ENCODE measurements around the gene BTBD9.

The BTBD9 gene

DNA sequence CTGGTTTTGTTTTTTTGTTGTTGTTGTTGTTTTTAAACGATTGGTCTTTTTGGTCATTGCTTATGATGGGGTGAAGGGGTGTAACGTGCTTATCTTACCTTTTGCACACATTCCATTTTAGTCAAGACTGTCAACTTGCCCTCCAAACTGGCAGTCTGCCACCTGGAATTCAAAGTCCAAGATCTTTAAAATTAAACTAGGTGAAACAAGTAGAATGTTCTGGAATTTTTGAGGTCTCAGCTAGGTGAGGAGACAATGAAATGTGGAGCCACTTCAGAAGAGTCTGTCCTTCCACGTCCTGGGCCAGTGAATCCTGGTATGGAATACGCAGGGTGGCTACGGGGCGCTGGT is 475.6 kb downstream of the BTBD9 start:
- no peak for TF ChIP-seq ZNF8 (CRISPR knock-in tag; IDR thresholded peaks at IDR 0.05)
- no peak for TF ChIP-seq RARB (CRISPR knock-in tag; IDR thresholded peaks at IDR 0.05)
- no peak for TF ChIP-seq ISL1 (CRISPR knock-in tag; IDR thresholded peaks at IDR 0.05)
- no peak for ATAC-seq

DNA sequence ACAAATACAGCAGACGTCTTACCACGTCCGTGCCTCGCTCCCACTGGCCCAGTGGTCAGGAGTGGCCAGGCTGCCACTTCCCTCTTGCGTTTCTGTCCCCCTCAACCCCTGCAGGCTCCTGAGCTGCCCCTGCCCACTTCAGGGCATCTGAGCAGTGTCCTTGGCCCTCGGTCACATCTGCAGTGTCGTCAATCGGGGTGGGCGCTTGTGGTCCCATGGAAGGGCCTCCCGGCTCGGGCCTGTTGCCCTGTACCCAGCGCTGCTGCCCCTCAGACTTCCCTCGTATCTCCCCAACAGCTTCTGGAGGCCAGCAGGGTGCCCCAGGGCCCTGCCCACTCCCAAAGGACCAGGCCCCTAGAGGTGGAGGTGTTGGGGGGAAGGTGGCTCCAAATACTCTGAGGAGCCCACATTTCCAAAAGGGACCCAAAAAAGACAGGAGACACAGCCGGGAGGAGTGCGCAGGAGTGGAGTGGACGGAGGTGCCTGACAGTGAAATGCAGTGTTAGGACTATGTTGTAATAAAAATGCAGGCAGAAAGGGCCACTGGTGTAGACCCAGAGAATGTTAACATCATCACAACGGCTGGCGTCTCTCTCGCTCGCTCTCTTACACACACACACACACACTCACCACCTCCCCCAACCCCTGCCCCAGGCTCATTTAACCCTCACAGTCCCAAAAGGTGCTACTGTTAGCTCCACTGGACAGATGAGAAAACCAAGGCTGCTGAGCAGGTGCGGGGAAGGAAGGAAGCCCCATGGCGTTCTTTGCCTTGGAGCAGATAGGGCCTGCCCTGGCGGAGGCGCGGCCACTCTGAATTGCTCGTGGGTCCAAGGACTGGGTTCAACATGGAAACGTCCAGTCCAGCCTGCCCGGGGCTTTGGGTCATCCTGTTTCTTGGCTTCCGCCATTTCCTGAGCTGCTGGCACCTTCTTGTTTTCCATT is 476.3 kb downstream of the BTBD9 start:
- no peak for ATAC-seq
- TF ChIP-seq BACH2 (CRISPR knock-in tag; IDR thresholded peaks at IDR 0.05; ENCODE audit: borderline replicate concordance): no peak
- no peak for TF ChIP-seq RARB (CRISPR knock-in tag; IDR thresholded peaks at IDR 0.05)
- no peak for TF ChIP-seq TCF4 (CRISPR knock-in tag; IDR thresholded peaks at IDR 0.05; ENCODE audit: borderline replicate concordance)
- TF ChIP-seq ZFP30 (CRISPR knock-in tag; IDR thresholded peaks at IDR 0.05): no peak
- no peak for TF ChIP-seq ZC3H10 (CRISPR knock-in tag; IDR thresholded peaks at IDR 0.05)

DNA sequence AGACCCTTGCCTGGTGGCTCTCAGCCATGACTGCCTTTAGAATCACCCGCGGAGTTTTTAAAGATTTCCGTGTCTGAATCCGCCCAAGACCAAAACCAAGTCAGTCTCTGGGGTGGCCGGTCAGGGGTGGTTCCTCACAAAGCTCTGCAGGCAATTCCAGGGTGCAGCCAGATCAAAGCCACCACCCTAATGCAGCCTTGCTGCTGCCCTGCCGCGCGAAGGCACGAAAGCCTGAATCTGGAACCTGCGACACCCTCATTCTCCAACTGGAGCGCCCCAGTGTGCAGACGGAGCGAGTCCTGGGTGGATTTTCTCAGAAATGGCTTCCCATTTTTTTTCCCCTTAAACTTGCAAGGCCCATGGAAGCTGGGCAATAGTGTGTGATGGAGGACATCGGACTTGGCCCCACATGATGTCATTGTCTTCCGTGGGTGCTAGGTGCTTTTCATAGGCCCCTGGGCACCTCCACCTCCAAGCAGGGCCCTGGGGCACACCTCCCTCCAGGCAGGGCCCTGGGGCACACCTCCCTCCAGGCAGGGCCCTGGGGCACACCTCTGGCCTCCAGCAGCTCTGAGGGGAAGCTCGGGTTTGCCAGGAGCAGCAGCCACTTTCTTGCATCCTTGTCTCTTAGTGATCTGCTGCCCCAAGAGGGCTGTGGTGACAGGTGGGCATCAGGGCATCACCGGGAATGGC is 477.1 kb downstream of the BTBD9 start:
- no peak for ATAC-seq
- TF ChIP-seq ISL1 (CRISPR knock-in tag; IDR thresholded peaks at IDR 0.05): no peak
- TF ChIP-seq, protein P1, sequence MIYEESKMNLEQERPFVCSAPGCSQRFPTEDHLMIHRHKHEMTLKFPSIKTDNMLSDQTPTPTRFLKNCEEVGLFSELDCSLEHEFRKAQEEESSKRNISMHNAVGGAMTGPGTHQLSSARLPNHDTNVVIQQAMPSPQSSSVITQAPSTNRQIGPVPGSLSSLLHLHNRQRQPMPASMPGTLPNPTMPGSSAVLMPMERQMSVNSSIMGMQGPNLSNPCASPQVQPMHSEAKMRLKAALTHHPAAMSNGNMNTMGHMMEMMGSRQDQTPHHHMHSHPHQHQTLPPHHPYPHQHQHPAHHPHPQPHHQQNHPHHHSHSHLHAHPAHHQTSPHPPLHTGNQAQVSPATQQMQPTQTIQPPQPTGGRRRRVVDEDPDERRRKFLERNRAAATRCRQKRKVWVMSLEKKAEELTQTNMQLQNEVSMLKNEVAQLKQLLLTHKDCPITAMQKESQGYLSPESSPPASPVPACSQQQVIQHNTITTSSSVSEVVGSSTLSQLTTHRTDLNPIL (CRISPR knock-in tag; IDR thresholded peaks at IDR 0.05; ENCODE audit: low read depth): no peak
- TF ChIP-seq, protein P2, sequence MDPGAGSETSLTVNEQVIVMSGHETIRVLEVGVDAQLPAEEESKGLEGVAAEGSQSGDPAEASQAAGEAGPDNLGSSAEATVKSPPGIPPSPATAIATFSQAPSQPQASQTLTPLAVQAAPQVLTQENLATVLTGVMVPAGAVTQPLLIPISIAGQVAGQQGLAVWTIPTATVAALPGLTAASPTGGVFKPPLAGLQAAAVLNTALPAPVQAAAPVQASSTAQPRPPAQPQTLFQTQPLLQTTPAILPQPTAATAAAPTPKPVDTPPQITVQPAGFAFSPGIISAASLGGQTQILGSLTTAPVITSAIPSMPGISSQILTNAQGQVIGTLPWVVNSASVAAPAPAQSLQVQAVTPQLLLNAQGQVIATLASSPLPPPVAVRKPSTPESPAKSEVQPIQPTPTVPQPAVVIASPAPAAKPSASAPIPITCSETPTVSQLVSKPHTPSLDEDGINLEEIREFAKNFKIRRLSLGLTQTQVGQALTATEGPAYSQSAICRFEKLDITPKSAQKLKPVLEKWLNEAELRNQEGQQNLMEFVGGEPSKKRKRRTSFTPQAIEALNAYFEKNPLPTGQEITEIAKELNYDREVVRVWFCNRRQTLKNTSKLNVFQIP (CRISPR knock-in tag; IDR thresholded peaks at IDR 0.05; ENCODE audit: borderline replicate concordance, low read depth): no peak
- no peak for TF ChIP-seq ZFP3 (CRISPR knock-in tag; IDR thresholded peaks at IDR 0.05)
- no peak for TF ChIP-seq ARNTL (CRISPR knock-in tag; IDR thresholded peaks at IDR 0.05; ENCODE audit: borderline replicate concordance, low read depth)
- TF ChIP-seq, protein P3, sequence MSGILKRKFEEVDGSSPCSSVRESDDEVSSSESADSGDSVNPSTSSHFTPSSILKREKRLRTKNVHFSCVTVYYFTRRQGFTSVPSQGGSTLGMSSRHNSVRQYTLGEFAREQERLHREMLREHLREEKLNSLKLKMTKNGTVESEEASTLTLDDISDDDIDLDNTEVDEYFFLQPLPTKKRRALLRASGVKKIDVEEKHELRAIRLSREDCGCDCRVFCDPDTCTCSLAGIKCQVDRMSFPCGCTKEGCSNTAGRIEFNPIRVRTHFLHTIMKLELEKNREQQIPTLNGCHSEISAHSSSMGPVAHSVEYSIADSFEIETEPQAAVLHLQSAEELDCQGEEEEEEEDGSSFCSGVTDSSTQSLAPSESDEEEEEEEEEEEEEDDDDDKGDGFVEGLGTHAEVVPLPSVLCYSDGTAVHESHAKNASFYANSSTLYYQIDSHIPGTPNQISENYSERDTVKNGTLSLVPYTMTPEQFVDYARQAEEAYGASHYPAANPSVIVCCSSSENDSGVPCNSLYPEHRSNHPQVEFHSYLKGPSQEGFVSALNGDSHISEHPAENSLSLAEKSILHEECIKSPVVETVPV (CRISPR knock-in tag; IDR thresholded peaks at IDR 0.05): no peak
- TF ChIP-seq, protein P4, sequence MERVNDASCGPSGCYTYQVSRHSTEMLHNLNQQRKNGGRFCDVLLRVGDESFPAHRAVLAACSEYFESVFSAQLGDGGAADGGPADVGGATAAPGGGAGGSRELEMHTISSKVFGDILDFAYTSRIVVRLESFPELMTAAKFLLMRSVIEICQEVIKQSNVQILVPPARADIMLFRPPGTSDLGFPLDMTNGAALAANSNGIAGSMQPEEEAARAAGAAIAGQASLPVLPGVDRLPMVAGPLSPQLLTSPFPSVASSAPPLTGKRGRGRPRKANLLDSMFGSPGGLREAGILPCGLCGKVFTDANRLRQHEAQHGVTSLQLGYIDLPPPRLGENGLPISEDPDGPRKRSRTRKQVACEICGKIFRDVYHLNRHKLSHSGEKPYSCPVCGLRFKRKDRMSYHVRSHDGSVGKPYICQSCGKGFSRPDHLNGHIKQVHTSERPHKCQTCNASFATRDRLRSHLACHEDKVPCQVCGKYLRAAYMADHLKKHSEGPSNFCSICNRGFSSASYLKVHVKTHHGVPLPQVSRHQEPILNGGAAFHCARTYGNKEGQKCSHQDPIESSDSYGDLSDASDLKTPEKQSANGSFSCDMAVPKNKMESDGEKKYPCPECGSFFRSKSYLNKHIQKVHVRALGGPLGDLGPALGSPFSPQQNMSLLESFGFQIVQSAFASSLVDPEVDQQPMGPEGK (CRISPR knock-in tag; IDR thresholded peaks at IDR 0.05; ENCODE audit: borderline replicate concordance): no peak
- TF ChIP-seq OSR1 (CRISPR knock-in tag; IDR thresholded peaks at IDR 0.05): no peak
- no peak for TF ChIP-seq ZNF8 (CRISPR knock-in tag; IDR thresholded peaks at IDR 0.05)
- TF ChIP-seq RARB (CRISPR knock-in tag; IDR thresholded peaks at IDR 0.05): no peak
- no peak for TF ChIP-seq ZC3H10 (CRISPR knock-in tag; IDR thresholded peaks at IDR 0.05)
- no peak for TF ChIP-seq TCF4 (CRISPR knock-in tag; IDR thresholded peaks at IDR 0.05; ENCODE audit: borderline replicate concordance)
- no peak for TF ChIP-seq SNAI2 (CRISPR knock-in tag; IDR thresholded peaks at IDR 0.05)
- no peak for TF ChIP-seq PPARA (CRISPR knock-in tag; IDR thresholded peaks at IDR 0.05; ENCODE audit: borderline replicate concordance)
- TF ChIP-seq ZNF70 (CRISPR knock-in tag; IDR thresholded peaks at IDR 0.05): no peak
- TF ChIP-seq, protein P5, sequence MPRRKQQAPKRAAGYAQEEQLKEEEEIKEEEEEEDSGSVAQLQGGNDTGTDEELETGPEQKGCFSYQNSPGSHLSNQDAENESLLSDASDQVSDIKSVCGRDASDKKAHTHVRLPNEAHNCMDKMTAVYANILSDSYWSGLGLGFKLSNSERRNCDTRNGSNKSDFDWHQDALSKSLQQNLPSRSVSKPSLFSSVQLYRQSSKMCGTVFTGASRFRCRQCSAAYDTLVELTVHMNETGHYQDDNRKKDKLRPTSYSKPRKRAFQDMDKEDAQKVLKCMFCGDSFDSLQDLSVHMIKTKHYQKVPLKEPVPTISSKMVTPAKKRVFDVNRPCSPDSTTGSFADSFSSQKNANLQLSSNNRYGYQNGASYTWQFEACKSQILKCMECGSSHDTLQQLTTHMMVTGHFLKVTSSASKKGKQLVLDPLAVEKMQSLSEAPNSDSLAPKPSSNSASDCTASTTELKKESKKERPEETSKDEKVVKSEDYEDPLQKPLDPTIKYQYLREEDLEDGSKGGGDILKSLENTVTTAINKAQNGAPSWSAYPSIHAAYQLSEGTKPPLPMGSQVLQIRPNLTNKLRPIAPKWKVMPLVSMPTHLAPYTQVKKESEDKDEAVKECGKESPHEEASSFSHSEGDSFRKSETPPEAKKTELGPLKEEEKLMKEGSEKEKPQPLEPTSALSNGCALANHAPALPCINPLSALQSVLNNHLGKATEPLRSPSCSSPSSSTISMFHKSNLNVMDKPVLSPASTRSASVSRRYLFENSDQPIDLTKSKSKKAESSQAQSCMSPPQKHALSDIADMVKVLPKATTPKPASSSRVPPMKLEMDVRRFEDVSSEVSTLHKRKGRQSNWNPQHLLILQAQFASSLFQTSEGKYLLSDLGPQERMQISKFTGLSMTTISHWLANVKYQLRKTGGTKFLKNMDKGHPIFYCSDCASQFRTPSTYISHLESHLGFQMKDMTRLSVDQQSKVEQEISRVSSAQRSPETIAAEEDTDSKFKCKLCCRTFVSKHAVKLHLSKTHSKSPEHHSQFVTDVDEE (CRISPR knock-in tag; IDR thresholded peaks at IDR 0.05): no peak
- no peak for TF ChIP-seq GLIS3 (CRISPR knock-in tag; IDR thresholded peaks at IDR 0.05)
- TF ChIP-seq CSDC2 (CRISPR knock-in tag; IDR thresholded peaks at IDR 0.05): no peak
- no peak for TF ChIP-seq ZFP30 (CRISPR knock-in tag; IDR thresholded peaks at IDR 0.05)
- TF ChIP-seq ZNF565 (CRISPR knock-in tag; conservative IDR thresholded peaks at IDR 0.05; ENCODE audit: low read depth): no peak
